HFFc6 (cell line): ENCODE data around the gene MED14. TPM values are rescaled to one million over a fixed set of nuclear protein-coding genes. Genes with fewer than 3 reads are reported as not detected.
A peak's percentile ranks its signal among the peaks of the same experiment; 100 is the strongest.
"Not testable (repeated sequence)": the region's sequence is repeated elsewhere in the genome, so short reads cannot be mapped to it uniquely, and the experiment has no call there.

Experiments
- DNase-seq: peaks from one replicate; pipeline ENCODE4 v3.0.0-alpha.2; 2018
- H3K27ac Mint-ChIP-seq: 2 replicates; pipeline ENCODE4 v1.8.0; 2020; ENCODE audit warnings: mild to moderate bottlenecking, mixed read lengths
- H3K27me3 Mint-ChIP-seq: 2 replicates; pipeline ENCODE4 v1.8.0; 2021; ENCODE audit warnings: mild to moderate bottlenecking, moderate library complexity, mixed read lengths; ENCODE audit not compliant: insufficient read depth
- H3K36me3 Mint-ChIP-seq: 2 replicates; pipeline ENCODE4 v1.8.0; 2021; ENCODE audit warnings: low read depth, mixed read lengths
- H3K4me1 Mint-ChIP-seq: 2 replicates; pipeline ENCODE4 v1.8.0; 2020; ENCODE audit warnings: low read depth, mixed read lengths
- H3K4me3 Mint-ChIP-seq: 2 replicates; pipeline ENCODE4 v1.8.0; 2020; ENCODE audit warnings: mild to moderate bottlenecking, moderate library complexity, mixed read lengths
- H3K9me3 Mint-ChIP-seq: 2 replicates; pipeline ENCODE4 v1.8.0; 2020; ENCODE audit warnings: mild to moderate bottlenecking, mixed read lengths
- CTCF ChIP-seq: fragments of 200-600 bp; sonication (generic); IDR thresholded peaks from 2 replicates; pipeline ENCODE4 v1.5.0; 2021; ENCODE audit warnings: antibody characterized with exemption, mild to moderate bottlenecking
- long read RNA-seq: library from polyadenylated mRNA; unstranded; transcript quantifications from one replicate; pipeline ENCODE4 v2.0.0, GENCODE V29; 2019
- total RNA-seq, 6 experiments: library from RNA; stranded (reverse); fragmentation: NEBNext Ultra II Directional; extraction: Animal tissue kit (Norgen Biotek cat#: 25700); gene quantifications; 2 replicates in 1 of 6; 3 replicates in 5 of 6; pipeline ENCODE4 v1.2.3, GENCODE V29; 2021

MED14 gene
- total RNA-seq: 10 to 100 TPM; 29.0 to 40.5 (median 38.2) TPM
- long read RNA-seq, partial matches to known transcripts: 6 of 9 reads
- long read RNA-seq, other reads (novel, unspliced or antisense): 3 of 9 reads

- Mint-ChIP-seq H3K9me3 (no peaks in the 10 kb centered on the region), H3K27ac (peak within 1 kb of the TSS; percentile 98)
These were observed at the start of gene MED14 for GRCh38 chrX:40735325-40736169. TSS of gene MED14 (minus strand) at chrX:40735542. CDS start at chrX:40735412, 130 bp downstream.

GRCh38 chrX:40784516-40785151 is 49.3 kb upstream of the MED14 start:
- H3K36me3 Mint-ChIP-seq: no peaks in the 10 kb centered on the region
- H3K4me1 Mint-ChIP-seq: peaks cover 7% of the 10 kb centered on the region
- no peaks in the 10 kb centered on the region for H3K9me3 Mint-ChIP-seq
- no peak overlapping the region for H3K27ac Mint-ChIP-seq
- no peak overlapping the region for H3K4me3 Mint-ChIP-seq
- no peak for TF ChIP-seq CTCF
- H3K27me3 Mint-ChIP-seq: no peaks in the 10 kb centered on the region; the same call in 1 of the 2 replicates
- DNase-seq: no peak

More at GRCh38 chrX:40735325-40736169, at the start of gene MED14:
- Mint-ChIP-seq H3K36me3 (no peaks in the 10 kb centered on the region), H3K4me3 (peak within 1 kb of the TSS; percentile 93), H3K27me3 (no peaks in the 10 kb centered on the region; the same call in 1 of the 2 replicates), H3K4me1 (peaks cover 32% of the 10 kb centered on the region)
- peak; percentile 70 for DNase-seq
- TF ChIP-seq CTCF: peak; percentile 71

DNA sequence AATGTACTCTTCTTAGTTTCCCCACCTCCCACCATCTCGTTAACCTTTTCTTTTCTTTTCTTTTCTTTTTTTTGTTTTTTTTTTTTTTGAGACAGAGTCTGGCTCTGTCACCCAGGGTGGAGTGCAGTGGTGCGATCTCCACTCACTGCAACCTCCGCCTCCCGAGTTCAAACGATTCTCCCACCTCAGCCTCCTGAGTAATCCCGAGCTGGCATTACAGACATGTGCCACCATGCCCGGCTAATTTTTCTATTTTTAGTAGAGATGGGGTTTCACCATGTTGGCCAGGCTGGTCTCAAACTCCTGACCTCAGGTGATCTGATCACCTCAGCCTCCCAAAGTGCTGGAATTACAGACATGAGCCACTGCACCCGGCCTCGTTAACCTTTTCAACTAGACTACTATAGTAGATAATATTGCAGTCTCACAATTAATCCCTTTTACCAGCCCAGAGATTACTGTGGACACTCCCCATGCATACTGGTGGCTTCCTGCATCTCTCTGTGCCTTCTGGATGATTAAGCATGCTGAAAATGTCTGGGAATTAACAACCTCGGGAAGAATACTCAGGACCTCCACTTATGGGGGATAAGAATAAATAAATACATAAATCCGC is 47.4 kb upstream of the MED14 start:
- not testable (repeated sequence) for H3K9me3 Mint-ChIP-seq, H3K36me3 Mint-ChIP-seq, DNase-seq, H3K27ac Mint-ChIP-seq, H3K27me3 Mint-ChIP-seq, H3K4me3 Mint-ChIP-seq
- H3K4me1 Mint-ChIP-seq: peaks cover 15% of the 10 kb centered on the region

DNA sequence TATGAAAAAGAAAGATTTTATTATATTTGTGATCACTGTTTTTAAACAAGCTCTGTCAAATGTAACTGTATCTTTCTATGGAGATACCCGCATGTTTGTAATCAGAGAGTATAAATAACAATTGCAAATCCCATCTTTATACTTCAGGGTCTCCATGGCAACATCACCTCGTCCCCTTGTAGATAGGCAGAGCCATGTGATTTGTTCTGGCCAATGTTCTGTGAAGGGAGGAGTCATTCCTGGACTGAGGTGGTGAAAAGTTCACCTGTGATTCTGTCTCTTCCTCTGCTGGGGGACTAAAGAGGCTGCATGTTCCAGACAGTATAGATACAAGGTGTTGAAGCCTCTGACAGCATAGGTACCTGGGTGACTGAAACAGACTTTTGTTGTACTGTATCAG is 45.6 kb upstream of the MED14 start:
- H3K4me1 Mint-ChIP-seq: peaks cover 15% of the 10 kb centered on the region
- no peaks in the 10 kb centered on the region for H3K9me3 Mint-ChIP-seq
- H3K27ac Mint-ChIP-seq: no peak overlapping the region
- no peak for DNase-seq
- no peak for TF ChIP-seq CTCF
- H3K36me3 Mint-ChIP-seq: no peaks in the 10 kb centered on the region
- H3K4me3 Mint-ChIP-seq: no peak overlapping the region
- no peaks in the 10 kb centered on the region; the same call in 1 of the 2 replicates for H3K27me3 Mint-ChIP-seq

GRCh38 chrX:40780082-40780481 is 44.7 kb upstream of the MED14 start:
- no peak overlapping the region for H3K27ac Mint-ChIP-seq
- no peaks in the 10 kb centered on the region for H3K36me3 Mint-ChIP-seq
- peaks cover 14% of the 10 kb centered on the region for H3K4me1 Mint-ChIP-seq
- H3K9me3 Mint-ChIP-seq: no peaks in the 10 kb centered on the region
- no peak for TF ChIP-seq CTCF
- no peak for DNase-seq
- H3K27me3 Mint-ChIP-seq: no peaks in the 10 kb centered on the region; the same call in 1 of the 2 replicates
- no peak overlapping the region for H3K4me3 Mint-ChIP-seq
